SK-N-SH (cell line): ENCODE data around the gene CMBL. TPM values are rescaled to one million over a fixed set of nuclear protein-coding genes. Genes with fewer than 3 reads are reported as not detected.

ENCODE experiments used
- CTCF ChIA-PET: fragments of 300-600, 350-600 bp; formaldehyde crosslinking; extraction: SDS; loops from one replicate; lab custom pipeline; 2021; lab: Yijun Ruan, JAX
- POLR2A ChIA-PET: fragments of 350-600 bp; sonication (Branson Sonifier 250); formaldehyde crosslinking; extraction: SDS; loops from one replicate; lab custom pipeline; 2020; ENCODE audit warnings: antibody characterized with exemption, inconsistent platforms; lab: Yijun Ruan, JAX
- DNase-seq: peaks from one replicate; pipeline ENCODE4 v3.0.0; 2012
- H2AFZ ChIP-seq: fragments of 200-600 bp; sonication (generic); 2 replicates; pipeline ENCODE4 v1.8.1; 2016; ENCODE audit warnings: antibody characterized with exemption, mild to moderate bottlenecking, low read depth
- H3F3A ChIP-seq: fragments of 200-600 bp; sonication (generic); replicated peaks from 2 replicates; pipeline ENCODE3; 2016; ENCODE audit warnings: antibody characterized with exemption, mild to moderate bottlenecking; ENCODE audit not compliant: insufficient read depth
- H3K27ac ChIP-seq, 2 experiments: fragments of 200-500 bp in 1 of 2; fragments of 200-600 bp in 1 of 2; sonication (Bioruptor generic) in 1 of 2; sonication (generic), shearing (Covaris generic) in 1 of 2; 2 replicates each; pipeline versions ENCODE4 v1.5.1 to v1.6.1; 2014 to 2016; ENCODE audit warnings: low read depth in 2 of 2, inconsistent platforms in 1 of 2, low read length in 1 of 2, mild to moderate bottlenecking in 1 of 2, mixed read lengths in 1 of 2
- H3K27me3 ChIP-seq: fragments of 200-600 bp; sonication (generic), shearing (Covaris generic); 2 replicates; pipeline ENCODE4 v1.6.1; 2016; ENCODE audit warnings: mixed run types; ENCODE audit not compliant: insufficient read depth
- H3K36me3 ChIP-seq, 2 experiments: fragments of 200-500 bp in 1 of 2; fragments of 200-600 bp in 1 of 2; sonication (Bioruptor generic) in 1 of 2; sonication (generic) in 1 of 2; replicated peaks in 1 of 2; 2 replicates each; pipeline versions ENCODE3 to v1.5.1; 2014 to 2016; ENCODE audit warnings: low read length in 1 of 2, mild to moderate bottlenecking in 1 of 2; ENCODE audit not compliant: insufficient read depth in 2 of 2, control insufficient read depth in 1 of 2
- H3K4me1 ChIP-seq, 2 experiments: fragments of 200-500 bp in 1 of 2; fragments of 200-600 bp in 1 of 2; sonication (Bioruptor generic) in 1 of 2; sonication (generic), shearing (Covaris generic) in 1 of 2; 2 replicates each; pipeline versions ENCODE4 v1.5.1 to v1.6.1; 2014 to 2016; ENCODE audit warnings: low read depth in 1 of 2, low read length in 1 of 2, mixed run types in 1 of 2; ENCODE audit not compliant: insufficient read depth in 2 of 2, control insufficient read depth in 1 of 2
- H3K4me2 ChIP-seq: fragments of 200-600 bp; sonication (generic), shearing (Covaris generic); 2 replicates; pipeline ENCODE4 v1.6.1; 2017; ENCODE audit warnings: mixed run types
- H3K4me3 ChIP-seq, 2 experiments: fragments of 200-500 bp in 1 of 2; fragments of 200-600 bp in 1 of 2; sonication (Bioruptor generic) in 1 of 2; sonication (generic), shearing (Covaris generic) in 1 of 2; 2 replicates each; pipeline versions ENCODE4 v1.5.1 to v1.8.1; 2014 to 2016; ENCODE audit warnings: low read depth in 2 of 2, inconsistent platforms in 1 of 2, low read length in 1 of 2, mild to moderate bottlenecking in 1 of 2, mixed read lengths in 1 of 2, moderate library complexity in 1 of 2
- H3K79me2 ChIP-seq: fragments of 200-600 bp; sonication (generic); 2 replicates; pipeline ENCODE4 v1.8.1; 2017; ENCODE audit warnings: mild to moderate bottlenecking; ENCODE audit not compliant: insufficient read depth
- H3K9ac ChIP-seq: fragments of 200-600 bp; sonication (generic); 2 replicates; pipeline ENCODE4 v1.6.1; 2017; ENCODE audit warnings: mixed run types
- H3K9me2 ChIP-seq: fragments of 200-600 bp; sonication (generic); 2 replicates; pipeline ENCODE4 v1.6.1; 2017; ENCODE audit warnings: mixed run types
- H3K9me3 ChIP-seq: fragments of 200-600 bp; sonication (generic); 2 replicates; pipeline ENCODE4 v1.6.1; 2017; ENCODE audit warnings: mixed run types, mild to moderate bottlenecking, moderate library complexity
- H4K20me1 ChIP-seq: fragments of 200-600 bp; sonication (generic); 2 replicates; pipeline ENCODE4 v1.6.1; 2017; ENCODE audit warnings: mild to moderate bottlenecking, mixed run types; ENCODE audit not compliant: insufficient read depth
- EP300 ChIP-seq, 2 experiments: IDR thresholded peaks; 2 replicates each; pipeline versions ENCODE4 v1.4.0 to v1.6.1; 2012; ENCODE audit warnings: borderline replicate concordance in 1 of 2, low read depth in 1 of 2, low read length in 1 of 2
- FOXJ3 ChIP-seq: sonication (generic); formaldehyde crosslinking; IDR thresholded peaks from 2 replicates; pipeline ENCODE4 v1.5.1; 2020; ENCODE audit warnings: mild to moderate bottlenecking, missing genetic modification reagents
- GATA2 ChIP-seq: sonication (generic); formaldehyde crosslinking; IDR thresholded peaks from 2 replicates; pipeline ENCODE4 v1.5.0; 2020; ENCODE audit warnings: mild to moderate bottlenecking, missing genetic modification reagents
- MEF2A ChIP-seq: IDR thresholded peaks from 2 replicates; pipeline ENCODE4 v1.4.0; 2012; ENCODE audit warnings: low read depth, borderline replicate concordance
- NRF1 ChIP-seq: IDR thresholded peaks from 2 replicates; pipeline ENCODE4 v1.6.1; 2012; ENCODE audit warnings: low read depth, mild to moderate bottlenecking, low read length
- PBX3 ChIP-seq: IDR thresholded peaks from 2 replicates; pipeline ENCODE4; 2012
- POLR2AphosphoS5 ChIP-seq: IDR thresholded peaks from 2 replicates; pipeline ENCODE4 v1.6.1; 2012; ENCODE audit warnings: low read depth, low read length
- REST ChIP-seq: IDR thresholded peaks from 2 replicates; pipeline ENCODE4 v1.6.1; 2012; ENCODE audit warnings: mild to moderate bottlenecking, low read depth, low read length, moderate library complexity
- SIN3A ChIP-seq: IDR thresholded peaks from 2 replicates; pipeline ENCODE4 v1.6.1; 2012; ENCODE audit warnings: low read depth, mild to moderate bottlenecking, low read length, moderate library complexity, borderline replicate concordance
- TEAD4 ChIP-seq: IDR thresholded peaks from 2 replicates; pipeline ENCODE4 v1.4.0; 2012; ENCODE audit warnings: mild to moderate bottlenecking, borderline replicate concordance; ENCODE audit not compliant: insufficient read depth
- WGBS: methylation state at CpG from one replicate; pipeline ENCODE4 v1.1.6; 2017; ENCODE audit warnings: low lambda C conversion rate; 5-methylcytosine and 5-hydroxymethylcytosine counted together
- polyA plus RNA-seq, 3 experiments: library from polyadenylated mRNA; depleted of rRNA; stranded (reverse); fragments of >200 nt; gene quantifications; 2 replicates each; pipeline ENCODE4 v1.2.3, GENCODE V29; 2012

CMBL gene
- polyA plus RNA-seq, 1 of the 3 experiments (the other 2 are of a cell fraction) = 61.0 TPM

- Histone ChIP-seq H3K27ac (no peak overlapping the region), H3K4me2 (no peak overlapping the region), H3K4me1 (no peaks in the 10 kb centered on the region), H3K9me2 (no peaks in the 10 kb centered on the region), H3K27me3 (no peaks in the 10 kb centered on the region), H2AFZ (no peak overlapping the region), H3K9ac (no peak overlapping the region), H3K79me2 (no peaks in the 10 kb centered on the region), H3K9me3 (no peaks in the 10 kb centered on the region), H3F3A (peaks cover 2% of the 10 kb centered on the region), H3K4me3 (no peak overlapping the region), H4K20me1 (no peaks in the 10 kb centered on the region), H3K36me3 (no peaks in the 10 kb centered on the region)
- no peak for DNase-seq
- WGBS = 82% methylated on average over 14 of the region's 15 CpGs
- ChIA-PET POLR2A (no interaction called here), CTCF (interaction anchor here (0.9 to 2.2 kb wide), 2 partner anchors 17 to 32 kb away, joined by 3 to 6 read pairs; no protein-coding TSS in a partner anchor)
- TF ChIP-seq PBX3 = peak; percentile 32; the same call in 1 of the 2 replicates
- no peak for TF ChIP-seq TEAD4
Measured at GRCh38 chr5:10315824-10316509, 8.3 kb upstream of the CMBL start.

- TF ChIP-seq MEF2A (no peak), SIN3A (no peak), POLR2AphosphoS5 (no peak), EP300 (IDR thresholded peaks at IDR 0.05; ENCODE audit: borderline replicate concordance in 1 of 2, low read depth in 1 of 2, low read length in 1 of 2) (no peak), NRF1 (no peak)
- TF ChIP-seq, all 33 proteins: peak for 0
- no peaks in the 10 kb centered on the region for H3K27me3 ChIP-seq
- no peaks in the 10 kb centered on the region for H4K20me1 ChIP-seq
- peaks cover 10% of the 10 kb centered on the region for H3F3A ChIP-seq
- no peak for DNase-seq
- H3K36me3 ChIP-seq = no peaks in the 10 kb centered on the region
- POLR2A ChIA-PET = no interaction called here
- peaks cover 2 to 6% of the 10 kb centered on the region in 2 experiments; a peak in 2 of 4 replicates for H3K4me1 ChIP-seq
- 86% methylated on average over 5 of the region's 5 CpGs for WGBS
- H3K4me3 ChIP-seq = no peak overlapping the region
- no peaks in the 10 kb centered on the region for H3K79me2 ChIP-seq
- no peak overlapping the region for H2AFZ ChIP-seq
- no peak overlapping the region for H3K9ac ChIP-seq
- no peak overlapping the region for H3K4me2 ChIP-seq
- CTCF ChIA-PET = interaction anchor here (1.2 to 2.2 kb wide), 2 partner anchors 10 to 32 kb away, joined by 3 to 6 read pairs; no protein-coding TSS in a partner anchor
- no peaks in the 10 kb centered on the region for H3K9me3 ChIP-seq
- H3K9me2 ChIP-seq = no peaks in the 10 kb centered on the region
- H3K27ac ChIP-seq = no peak overlapping the region
Measured at GRCh38 chr5:10315201-10315600, 7.5 kb upstream of the CMBL start.

GRCh38 chr5:10311595-10312425 is 4.1 kb upstream of the CMBL start:
- no peak overlapping the region for H3K4me2 ChIP-seq
- no peak overlapping the region for H2AFZ ChIP-seq
- no peaks in the 10 kb centered on the region for H3K27me3 ChIP-seq
- CTCF ChIA-PET = no interaction called here
- H3K27ac ChIP-seq = no peak overlapping the region
- DNase-seq = no peak
- H3K79me2 ChIP-seq = no peaks in the 10 kb centered on the region
- peaks cover 10% of the 10 kb centered on the region for H3F3A ChIP-seq
- no peak overlapping the region for H3K9ac ChIP-seq
- H3K36me3 ChIP-seq = no peaks in the 10 kb centered on the region
- H3K9me3 ChIP-seq = no peaks in the 10 kb centered on the region
- TF ChIP-seq FOXJ3 (CRISPR knock-in tag) (no peak), GATA2 (CRISPR knock-in tag) (no peak), REST (no peak)
- peaks cover 7 to 10% of the 10 kb centered on the region in 2 experiments; a peak in 2 of 4 replicates for H3K4me1 ChIP-seq
- no peaks in the 10 kb centered on the region for H4K20me1 ChIP-seq
- H3K9me2 ChIP-seq = no peaks in the 10 kb centered on the region
- POLR2A ChIA-PET = no interaction called here
- 89% methylated on average over 10 of the region's 10 CpGs for WGBS
- H3K4me3 ChIP-seq = no peak overlapping the region
